ENCODE measurements around the gene PATL2.

DNA sequence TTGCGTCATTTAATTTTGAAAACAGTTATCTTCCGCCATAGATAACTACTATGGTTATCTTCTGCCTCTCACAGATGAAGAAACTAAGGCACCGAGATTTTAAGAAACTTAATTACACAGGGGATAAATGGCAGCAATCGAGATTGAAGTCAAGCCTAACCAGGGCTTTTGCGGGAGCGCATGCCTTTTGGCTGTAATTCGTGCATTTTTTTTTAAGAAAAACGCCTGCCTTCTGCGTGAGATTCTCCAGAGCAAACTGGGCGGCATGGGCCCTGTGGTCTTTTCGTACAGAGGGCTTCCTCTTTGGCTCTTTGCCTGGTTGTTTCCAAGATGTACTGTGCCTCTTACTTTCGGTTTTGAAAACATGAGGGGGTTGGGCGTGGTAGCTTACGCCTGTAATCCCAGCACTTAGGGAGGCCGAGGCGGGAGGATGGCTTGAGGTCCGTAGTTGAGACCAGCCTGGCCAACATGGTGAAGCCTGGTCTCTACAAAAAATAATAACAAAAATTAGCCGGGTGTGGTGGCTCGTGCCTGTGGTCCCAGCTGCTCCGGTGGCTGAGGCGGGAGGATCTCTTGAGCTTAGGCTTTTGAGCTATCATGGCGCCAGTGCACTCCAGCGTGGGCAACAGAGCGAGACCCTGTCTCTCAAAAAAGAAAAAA is 1.4 kb upstream of the PATL2 start:
- TF ChIP-seq POLR2A (IDR thresholded peaks at IDR 0.05): no peak
- TF ChIP-seq, protein P1, sequence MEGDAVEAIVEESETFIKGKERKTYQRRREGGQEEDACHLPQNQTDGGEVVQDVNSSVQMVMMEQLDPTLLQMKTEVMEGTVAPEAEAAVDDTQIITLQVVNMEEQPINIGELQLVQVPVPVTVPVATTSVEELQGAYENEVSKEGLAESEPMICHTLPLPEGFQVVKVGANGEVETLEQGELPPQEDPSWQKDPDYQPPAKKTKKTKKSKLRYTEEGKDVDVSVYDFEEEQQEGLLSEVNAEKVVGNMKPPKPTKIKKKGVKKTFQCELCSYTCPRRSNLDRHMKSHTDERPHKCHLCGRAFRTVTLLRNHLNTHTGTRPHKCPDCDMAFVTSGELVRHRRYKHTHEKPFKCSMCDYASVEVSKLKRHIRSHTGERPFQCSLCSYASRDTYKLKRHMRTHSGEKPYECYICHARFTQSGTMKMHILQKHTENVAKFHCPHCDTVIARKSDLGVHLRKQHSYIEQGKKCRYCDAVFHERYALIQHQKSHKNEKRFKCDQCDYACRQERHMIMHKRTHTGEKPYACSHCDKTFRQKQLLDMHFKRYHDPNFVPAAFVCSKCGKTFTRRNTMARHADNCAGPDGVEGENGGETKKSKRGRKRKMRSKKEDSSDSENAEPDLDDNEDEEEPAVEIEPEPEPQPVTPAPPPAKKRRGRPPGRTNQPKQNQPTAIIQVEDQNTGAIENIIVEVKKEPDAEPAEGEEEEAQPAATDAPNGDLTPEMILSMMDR (IDR thresholded peaks at IDR 0.05): no peak

Measured in testis (tissue), 2 donors.